Stimulated activated CD8-positive, alpha-beta memory T cell treated with anti-CD3 and anti-CD28 coated beads, Interleukin-4, amount 100 ng/mL, for 24 hours (primary cell): ENCODE data around the gene TALDO1.
A peak's percentile ranks its signal among the peaks of the same experiment; 100 is the strongest.

Source experiments
- DNase-seq: peaks from one replicate; pipeline ENCODE4 v3.0.0-alpha.2; 2020; ENCODE audit warnings: low read depth

Gene TALDO1

DNA sequence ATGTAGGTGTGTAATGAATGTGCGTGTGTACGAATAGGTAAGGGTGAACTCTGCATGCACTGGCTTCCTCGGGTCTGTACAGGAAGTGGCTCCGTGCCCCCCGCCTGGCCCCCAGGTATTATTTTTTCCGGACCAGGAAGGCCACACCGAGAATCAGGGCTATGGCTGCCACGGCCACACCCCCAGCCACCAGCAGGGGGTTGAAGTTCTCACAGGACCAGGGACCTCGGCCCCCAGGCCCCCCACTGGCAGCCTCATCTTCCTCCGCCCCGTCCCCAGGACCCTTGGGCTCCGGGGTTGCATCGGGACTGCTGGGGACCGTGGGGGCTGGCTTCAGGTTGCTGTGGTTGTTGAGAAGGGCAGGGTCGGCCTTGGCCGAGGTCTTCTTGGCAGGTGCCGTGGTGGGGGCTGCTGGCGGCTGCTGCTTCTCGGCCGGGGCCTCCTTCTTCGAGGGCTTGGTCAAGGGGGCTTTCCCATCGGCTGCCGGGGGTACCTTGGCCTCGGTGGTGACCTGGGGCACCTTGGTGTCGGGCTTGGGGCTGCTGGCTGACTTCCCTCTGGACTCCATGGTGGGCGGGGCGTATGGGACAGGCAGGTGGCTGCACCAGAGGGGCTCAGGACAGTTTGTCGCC is 40.9 kb downstream of the TALDO1 start:
- DNase-seq = no peak

DNA sequence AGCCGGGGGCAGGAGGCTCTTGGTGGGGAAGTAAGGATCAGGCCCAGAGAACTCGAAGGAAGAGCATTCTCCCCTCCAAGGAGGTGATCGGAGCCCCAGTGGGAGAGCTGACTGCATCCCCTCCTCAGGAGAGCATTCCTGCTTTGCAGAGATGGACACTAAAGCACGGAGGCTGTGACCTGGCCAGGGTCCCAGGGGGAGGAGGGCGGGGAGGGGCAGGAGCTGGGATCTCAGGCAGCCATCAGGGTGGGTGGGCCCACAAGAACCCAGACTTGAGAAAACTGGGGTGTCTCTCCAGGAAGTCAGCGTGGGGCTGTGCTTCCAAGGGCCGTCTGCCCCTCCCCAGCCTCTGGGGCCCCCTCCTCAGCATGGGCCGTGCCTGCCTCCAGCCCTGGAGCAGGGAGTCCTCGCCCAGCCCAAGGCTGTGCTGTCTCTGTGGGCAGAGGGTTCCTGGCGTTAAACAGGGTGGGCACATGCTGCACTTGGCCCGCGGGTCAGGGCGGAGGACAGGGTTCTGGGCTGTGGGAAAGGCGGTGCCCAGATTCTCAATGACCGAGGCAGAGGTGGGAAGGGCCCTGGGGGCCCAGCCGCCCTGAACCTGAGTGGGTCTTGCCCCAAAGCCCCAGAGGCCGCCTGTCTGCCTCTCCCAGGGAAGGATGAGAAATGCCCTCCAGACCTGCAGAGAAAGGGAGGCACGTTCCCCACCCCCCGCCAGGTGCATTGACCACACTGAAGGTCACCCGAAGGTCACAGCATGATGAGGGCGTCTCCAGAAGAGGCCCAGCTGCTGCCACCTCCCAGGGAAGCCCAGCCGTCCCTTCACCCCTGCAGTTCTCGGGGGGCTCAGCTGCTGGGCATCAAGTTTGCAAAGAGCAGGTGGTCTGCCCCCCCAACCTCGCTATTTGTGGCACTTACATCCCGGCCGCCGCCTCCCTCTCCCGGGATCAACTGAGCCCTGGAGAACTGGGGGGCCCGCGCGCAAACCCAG is 42.0 kb downstream of the TALDO1 start:
- no peak for DNase-seq

DNA sequence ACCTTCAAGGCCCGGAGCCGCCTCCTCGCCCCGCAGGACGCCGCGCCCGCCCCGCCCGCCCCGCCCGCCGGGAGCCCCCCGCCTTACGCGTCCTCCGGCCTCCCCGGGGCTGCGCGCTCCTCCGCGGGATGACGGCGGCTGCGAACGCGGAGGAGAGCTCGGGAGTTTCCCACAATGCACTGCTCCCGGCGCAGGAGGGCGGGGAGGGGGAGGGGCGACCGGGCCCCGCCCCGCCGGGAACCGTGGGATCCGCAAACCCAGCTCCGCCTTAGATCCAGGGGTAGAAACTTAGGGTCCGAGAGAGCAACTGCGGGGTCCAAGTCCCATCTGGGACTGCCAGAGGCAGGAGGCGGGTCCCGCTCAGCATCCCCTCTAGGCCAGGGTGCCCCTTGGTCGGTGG is 42.7 kb downstream of the TALDO1 start, which contains the start of gene CEND1:
TSS of gene CEND1 (minus strand) at position 148 of the 400 bp plus-strand sequence. CDS start 1,514 bp downstream, outside the sequence.
- no peak for DNase-seq

DNA sequence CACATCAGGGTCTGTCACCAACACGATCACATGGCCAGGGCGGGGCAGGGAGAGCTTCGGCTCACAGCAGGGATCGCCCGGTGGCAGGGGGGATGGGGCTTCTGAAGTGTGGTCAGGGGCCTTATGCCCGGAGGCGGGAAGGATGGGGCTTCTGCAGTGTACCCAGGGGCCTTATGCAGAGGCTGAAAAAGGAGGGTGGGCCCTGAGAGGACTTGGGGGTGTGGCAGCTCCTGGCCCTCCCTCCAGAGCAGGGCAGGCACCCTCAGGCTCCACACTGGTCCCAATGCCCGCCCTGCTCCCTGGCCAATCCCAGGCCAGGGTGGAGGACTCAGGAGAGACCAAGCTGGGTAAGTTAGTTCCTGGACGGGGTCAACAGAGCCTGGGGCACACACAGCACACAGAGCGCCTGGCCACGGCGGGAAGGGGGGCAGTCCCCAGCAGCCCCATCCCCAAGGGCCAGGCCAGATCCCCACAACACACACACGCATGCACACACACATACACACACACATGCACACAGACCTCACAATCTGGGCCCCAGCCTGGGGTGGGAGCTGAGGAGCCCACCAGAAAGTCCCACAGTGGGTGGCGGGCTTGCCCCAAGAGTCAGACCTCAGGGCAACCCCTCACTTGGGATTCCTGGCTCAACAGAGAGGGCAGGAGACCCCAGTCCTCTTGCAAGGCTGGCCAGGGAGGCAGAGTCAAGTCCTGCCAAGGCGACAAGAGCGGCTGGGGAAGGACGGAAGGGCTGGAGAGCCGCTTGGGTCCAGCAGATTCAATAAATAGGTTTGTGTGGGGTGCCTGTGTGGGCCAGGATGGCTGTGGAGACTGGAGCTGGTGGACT is 43.7 kb downstream of the TALDO1 start:
- DNase-seq = no peak

DNA sequence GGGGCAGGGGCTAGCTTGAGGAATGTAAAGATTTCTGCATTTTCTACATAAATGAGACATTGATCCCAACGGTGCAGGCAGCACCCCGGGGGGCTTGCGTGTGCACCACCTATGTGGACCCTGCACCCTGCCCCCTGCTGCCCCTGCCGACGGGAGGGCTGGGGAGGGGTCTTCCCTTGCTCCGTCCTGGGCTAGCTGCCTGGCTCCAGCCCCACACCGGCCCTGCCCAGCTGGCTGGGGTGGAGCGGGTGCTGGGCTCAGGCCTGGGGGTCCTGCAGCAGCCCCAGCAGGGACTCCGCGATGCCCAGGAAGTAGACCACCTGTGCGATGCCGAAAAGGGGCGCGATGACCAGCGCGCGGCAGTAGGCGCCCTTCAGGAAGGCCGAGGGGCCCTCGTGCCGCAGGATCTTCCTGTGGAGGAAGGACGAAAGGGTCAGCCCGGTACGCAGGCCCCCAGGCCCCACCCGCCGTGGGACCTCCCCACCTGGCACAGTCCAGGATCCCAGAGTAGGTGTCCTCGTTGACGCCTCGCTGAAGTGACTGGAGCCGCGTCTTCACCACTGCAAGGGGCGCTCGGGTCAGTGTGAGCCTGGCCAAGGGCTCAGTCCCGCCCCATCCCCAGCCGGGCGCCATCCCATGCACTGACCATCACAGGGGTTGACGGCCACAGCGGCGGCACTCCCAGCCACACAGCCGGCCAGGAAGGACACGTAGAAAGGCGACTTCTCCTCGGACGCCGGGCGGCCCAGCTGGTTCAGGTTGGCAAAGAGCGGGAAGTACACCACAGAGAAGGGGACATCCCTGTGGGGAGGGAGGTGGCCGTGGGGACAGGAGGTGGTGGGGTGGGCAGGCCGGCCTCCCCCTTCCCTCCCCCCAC is 44.6 kb downstream of the TALDO1 start:
- DNase-seq = no peak

DNA sequence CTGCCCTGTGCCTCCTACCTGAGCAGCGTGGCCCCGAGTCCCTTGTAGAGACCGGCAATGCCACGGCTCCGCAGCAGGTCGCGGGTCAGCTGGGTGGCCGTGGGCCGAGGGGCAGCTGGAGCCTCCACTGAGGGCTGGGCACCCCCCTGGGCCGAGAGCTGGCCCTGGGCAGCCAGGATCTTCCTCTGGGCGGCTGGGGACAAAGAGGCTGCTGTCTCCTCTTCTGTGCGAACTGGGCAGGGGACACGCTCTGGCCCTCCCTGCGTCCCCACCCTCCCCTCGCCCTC is 45.2 kb downstream of the TALDO1 start:
- no peak for DNase-seq

DNA sequence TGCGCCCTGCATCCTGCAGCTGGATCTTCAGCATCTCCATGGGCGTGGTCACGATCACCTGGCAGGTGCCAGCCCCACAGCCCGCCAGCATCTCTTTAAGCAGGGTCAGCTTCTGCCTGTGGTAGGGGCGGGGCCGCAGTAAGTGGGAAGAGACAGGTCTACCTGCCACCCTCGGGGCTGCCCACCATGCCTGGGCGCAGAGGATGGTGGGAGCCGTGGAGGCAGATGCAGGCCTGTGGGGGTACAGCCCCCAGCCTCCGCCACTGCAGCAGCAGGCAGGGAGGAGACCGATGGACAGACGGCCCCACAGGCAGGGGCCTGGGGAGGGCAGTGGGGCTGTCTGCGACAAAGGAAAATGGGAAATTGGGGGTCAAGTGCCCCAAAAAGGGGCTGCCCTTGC is 45.6 kb downstream of the TALDO1 start:
- no peak for DNase-seq

DNA sequence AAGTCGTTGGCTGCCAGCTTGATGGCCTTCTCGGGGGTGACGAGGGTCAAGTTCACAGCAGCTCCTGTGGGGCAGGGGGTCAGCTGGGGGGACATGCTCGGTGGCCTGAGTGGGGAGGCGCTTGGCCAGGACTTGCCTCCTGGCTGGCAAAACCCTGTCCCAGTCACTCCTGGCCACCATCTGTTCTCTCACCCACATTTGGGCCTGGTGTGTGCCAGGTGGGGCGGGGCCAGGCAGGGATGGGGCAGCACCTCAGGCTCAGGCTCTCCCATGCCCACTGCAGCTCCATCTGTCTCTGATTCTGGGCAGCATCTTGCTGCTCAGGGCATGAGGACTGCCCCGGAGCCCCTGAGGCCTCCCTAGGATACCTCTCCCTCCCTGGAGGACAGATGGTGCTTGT is 46.3 kb downstream of the TALDO1 start:
- no peak for DNase-seq

DNA sequence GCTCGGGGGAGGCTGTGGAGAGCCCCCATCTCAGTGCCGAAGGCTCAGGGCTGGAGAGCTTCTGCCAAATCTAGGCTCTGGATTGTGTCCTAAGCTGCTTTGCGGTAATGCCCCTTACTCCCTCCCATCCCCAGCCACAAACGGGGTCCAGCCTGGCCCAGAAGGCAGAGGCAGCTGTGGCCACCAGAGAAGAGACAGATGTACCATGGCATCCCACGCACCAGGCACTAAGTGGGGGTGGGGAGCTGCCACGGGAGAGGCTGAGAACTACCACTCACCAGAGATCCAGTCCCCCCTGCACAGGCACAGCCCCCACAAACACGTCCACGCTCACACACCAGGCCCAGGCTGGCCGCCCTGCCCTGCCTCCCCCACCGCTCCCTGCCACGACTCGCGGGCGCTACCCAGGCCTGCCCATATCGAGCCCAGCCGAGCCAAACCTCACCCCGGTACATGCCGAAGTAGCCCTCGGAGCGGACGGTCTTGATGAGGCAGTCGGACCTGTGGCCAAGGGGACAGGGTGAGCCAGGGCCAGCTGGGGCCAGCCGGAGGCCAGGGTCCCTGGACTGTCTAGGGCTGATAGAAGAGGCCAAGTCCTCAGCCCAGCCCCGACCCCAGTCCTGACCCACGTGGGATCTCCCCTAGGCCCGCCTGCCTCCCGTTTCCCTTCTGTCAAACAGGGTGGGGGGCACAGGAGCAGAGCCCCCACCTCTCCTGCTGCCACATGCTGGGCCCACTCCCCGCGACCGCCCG is 46.9 kb downstream of the TALDO1 start:
- no peak for DNase-seq

DNA sequence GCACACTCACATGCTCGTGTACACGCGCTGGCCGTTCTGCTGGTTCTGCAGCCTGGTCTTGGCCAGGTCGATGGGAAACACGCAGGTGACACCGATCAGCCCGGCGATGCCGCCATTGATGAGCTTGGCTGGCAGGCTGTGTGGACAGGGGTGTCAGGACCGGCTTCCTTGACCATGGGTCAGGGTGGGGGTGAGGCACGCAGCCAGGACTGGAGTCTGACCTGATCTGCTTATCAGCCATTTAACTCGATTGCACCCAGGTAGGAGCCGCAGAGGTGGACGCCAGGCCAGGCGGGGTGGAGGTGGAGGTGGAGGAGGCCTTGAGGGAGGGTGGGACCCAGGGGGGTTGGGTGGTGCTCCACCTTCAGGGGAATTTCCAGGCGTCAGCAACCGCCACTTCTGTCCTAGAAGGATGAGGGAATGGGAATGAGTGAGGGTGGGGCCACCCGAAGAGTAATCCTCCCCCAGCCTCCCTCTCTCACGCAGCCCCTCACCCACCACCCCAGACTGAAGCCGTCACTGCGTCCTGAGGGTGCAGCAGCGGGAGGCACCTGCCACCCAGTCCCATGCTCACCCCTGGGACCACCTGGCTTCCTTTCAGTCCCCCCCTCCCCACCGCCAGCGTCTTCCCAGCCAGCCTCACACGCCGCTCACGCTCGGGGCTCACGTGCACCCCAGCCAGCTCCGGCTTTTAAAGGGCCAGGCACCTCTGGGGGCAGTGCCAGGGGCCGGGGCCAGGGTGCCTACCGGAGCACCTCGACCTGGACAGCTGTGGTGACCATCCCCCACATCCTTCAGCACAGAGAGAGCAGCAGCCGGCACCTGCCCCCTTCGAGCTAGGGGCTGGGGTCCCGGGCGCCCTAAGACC is 47.7 kb downstream of the TALDO1 start:
- DNase-seq = no peak

DNA sequence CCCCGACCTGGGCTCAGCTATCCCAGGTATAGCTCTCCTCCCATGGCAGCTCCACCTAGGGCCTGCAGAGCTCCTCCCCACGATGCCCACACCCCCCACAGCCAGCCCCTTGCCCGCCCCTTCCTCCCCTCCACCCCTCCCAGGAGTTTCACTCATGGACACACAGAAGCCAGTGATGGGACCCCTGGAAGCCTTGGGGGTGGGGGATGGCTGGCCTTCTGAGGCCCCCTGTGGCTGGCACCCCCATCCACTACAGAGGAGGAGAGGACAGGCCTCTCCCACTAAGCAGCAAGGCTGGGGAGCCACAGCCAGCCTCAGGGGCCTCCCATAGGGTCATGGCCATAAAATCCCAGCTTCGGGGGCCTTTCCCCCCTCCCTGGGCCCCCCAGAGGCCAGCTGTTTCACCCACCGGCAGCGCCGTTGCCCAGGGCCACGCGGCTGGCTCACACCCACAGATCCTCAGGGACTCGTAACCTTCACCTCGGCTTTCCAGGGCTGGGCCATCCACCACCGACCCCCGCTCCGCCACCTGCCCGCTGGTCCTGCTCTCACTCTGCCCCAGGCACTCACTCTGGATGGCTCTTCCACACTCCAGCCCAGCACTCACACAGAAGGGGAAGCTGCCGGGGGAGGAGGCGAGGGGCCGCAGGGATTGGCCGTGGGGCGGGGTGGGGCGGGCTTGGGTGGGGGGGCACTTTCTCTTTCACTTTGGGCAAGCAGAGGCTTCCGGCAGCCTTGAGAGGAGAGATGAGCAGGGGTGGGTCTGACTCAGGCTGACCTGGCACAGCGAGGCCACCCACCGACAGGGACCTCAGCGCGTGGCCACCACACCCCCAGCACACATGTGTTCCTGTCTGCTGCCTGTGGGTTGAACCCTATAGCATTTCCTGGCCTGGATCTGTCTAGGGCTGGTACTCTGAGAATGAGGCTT is 48.6 kb downstream of the TALDO1 start:
- peak; percentile 77 for DNase-seq

DNA sequence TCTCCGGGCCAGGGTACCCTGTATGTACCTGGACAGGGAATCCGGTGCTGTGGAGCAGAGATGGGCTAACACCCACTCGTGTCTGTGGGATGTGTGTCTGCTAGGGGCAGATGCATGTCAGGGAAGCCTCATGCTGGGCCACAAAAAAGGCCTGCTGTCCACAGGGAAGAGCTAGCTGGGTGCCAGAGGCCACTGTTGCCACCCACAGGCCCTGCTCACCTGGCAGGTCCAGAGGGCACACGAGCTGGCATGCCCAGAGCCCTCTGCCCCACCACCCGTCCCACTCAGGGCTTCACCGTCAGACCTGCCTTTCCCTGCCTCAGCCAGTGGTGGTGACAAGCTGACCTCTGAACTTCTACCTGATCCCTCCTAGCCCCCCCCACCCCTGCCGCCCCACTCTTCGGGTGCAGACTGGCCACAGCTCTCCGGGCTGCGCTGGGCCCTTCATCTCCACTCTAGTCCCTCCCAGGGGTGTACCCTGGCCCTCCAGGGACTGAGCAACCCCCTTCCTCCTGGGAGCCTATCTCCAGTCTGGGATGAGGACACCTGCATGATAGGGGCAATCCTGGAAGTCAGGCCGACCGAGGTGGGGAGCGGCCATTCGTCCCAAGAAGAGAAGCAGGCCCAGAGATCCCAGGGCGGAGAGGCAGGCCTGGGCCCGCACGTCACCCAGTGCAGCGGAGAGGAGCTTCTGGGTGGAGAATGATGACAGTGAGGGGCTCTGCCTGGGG is 49.5 kb downstream of the TALDO1 start:
- DNase-seq = no peak

DNA sequence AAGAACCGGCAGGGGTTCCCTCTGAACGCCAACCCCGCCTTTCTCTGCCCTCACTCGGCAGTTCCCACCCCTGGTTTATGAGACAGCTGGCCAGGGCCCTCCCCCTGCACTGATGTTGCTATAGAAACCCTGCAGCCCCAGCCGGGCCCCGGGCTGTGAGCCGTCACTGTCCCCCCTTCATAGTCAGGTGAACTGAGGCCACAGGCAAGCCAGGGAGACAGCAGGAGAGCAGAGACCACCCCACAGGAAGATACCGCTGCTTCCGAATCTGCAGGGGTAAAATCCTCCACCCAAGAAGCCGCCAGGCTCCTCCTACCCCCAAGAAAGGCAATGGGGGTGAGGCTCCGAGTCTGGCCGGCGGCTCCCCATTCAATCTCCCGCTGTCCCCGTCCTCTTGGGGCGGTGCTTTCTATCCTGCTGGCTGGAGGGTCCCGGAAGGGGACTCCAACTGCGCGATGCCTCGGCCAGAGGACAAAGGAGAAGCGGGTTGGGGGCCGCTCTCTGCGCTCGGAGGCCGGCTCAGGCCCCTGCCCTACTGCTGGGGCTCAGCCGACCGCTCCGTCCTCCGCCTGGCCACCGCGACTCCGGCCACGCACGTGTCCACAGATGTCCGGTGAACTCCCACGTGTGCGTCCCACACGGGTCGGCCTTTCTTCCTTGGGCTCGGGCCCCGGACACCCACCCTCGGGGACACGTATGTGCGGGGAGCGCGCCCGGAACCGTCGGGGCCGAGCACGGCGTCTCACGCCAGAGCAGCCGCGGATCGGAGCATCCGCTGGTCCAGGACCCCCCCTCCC is 50.2 kb downstream of the TALDO1 start:
- DNase-seq = peak; percentile 72

DNA sequence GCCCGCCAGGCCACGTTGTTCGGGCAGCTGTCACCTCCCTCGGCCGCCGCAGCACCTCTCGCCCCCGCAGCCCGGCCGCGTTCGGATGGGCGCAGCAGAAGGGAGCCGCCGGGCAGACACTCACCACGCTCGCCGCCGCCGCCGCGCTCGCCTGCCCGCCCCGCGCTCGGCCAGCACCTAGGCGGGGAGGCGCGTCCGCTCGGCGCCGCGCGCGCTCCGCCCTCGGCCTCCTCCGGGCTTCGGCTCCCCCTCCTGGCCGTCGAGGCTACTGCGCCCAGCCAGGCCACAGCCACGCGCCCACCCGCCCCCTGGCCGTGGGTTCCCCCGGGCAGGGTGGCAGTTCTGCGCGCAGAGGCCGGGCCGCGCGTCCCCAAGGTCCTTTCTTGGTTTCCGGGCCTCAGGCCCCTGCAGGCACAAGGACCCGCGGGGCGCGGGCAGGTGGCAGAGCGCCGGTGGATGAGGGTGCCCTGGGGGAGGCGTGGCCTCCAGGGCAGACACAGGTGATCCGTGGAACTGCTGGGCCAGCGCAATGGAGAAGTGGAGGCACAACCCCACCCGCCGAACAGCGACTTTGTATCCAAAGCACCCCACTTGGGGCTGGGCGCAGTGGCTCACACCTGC is 50.9 kb downstream of the TALDO1 start, which contains the start of gene SLC25A22:
TSS of gene SLC25A22 (minus strand) at position 189 of the 621 bp plus-strand sequence. CDS start 3,275 bp downstream, outside the sequence.
- peak; percentile 80 for DNase-seq

DNA sequence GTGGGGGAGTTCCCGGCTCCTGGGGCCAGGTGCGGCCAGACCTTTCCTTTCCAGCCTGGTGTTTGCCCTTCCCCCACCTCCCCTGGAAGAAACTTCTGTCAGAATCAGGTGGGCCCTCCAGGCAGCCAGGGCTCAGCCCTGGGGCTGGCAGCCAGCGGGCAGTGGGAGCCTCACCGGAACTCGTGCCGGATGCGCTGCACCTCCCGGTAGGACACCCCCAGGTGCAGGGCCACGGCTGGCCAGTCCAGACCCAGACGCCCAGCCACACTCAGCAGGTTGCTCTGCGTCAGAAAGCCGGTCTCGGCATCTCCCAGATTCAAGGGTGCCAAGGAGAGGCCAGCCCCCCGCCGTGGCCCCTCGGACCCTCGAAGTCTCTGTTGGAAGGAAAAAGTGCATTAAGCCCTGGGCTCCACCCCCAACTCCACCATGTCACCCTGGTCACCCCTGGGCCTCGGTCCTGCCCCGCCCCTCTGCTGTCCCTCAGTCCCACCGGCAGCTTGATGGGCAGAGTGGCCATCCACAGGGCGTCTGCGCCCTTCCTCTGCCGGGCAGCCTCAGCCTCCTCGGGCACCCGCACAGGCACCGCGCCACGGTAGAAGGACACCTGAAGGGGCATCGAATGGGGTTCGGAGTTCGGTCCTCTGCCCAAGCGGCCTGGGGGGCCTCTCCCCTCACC is 52.5 kb downstream of the TALDO1 start:
- no peak for DNase-seq

DNA sequence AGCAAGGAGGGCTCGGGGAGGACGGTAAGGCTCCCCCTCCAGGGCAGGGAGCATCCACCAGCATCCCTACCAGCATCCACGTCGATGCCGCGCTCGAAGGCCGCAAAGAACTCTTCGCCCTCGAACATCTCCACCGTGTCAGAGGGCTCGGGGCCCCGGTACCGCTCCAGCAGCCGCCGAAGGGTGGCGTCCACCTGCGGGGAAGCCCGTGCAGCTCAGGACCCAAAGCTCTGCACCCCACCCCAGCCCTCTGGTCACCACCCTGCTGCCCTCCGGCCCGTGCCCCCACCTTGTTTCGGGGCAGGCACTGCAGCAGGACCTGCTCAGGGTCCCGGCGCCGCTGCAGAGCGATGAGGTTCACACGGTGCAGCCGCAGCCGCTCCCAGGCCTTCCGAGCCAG is 53.2 kb downstream of the TALDO1 start:
- no peak for DNase-seq
